Neural crest cell (in vitro differentiated cells): ENCODE data around the gene DACT2. TPM values are rescaled to one million over a fixed set of nuclear protein-coding genes. Genes with fewer than 3 reads are reported as not detected.
A peak's percentile ranks its signal among the peaks of the same experiment; 100 is the strongest.

Experiments
- DNase-seq: peaks from one replicate; pipeline ENCODE4 v3.0.0; 2021; ENCODE audit warnings: low read depth, mixed read lengths, low spot score
- H3K27ac Mint-ChIP-seq: one replicate; pipeline ENCODE4 v1.8.0; 2021; ENCODE audit warnings: mild to moderate bottlenecking, mixed read lengths; ENCODE audit not compliant: unreplicated experiment
- H3K27me3 Mint-ChIP-seq: 2 replicates; pipeline ENCODE4 v1.8.0; 2021; ENCODE audit warnings: low read depth, mild to moderate bottlenecking, mixed read lengths
- H3K36me3 Mint-ChIP-seq: 2 replicates; pipeline ENCODE4 v1.8.0; 2021; ENCODE audit warnings: low read depth, mild to moderate bottlenecking, mixed read lengths
- H3K4me1 Mint-ChIP-seq: 2 replicates; pipeline ENCODE4 v1.8.0; 2021; ENCODE audit warnings: mixed read lengths
- H3K4me3 Mint-ChIP-seq: one replicate; pipeline ENCODE4 v1.8.0; 2021; ENCODE audit warnings: mild to moderate bottlenecking, mixed read lengths
- H3K9me3 Mint-ChIP-seq: 2 replicates; pipeline ENCODE4 v1.8.0; 2021; ENCODE audit warnings: mixed read lengths
- total RNA-seq: library from RNA; stranded (reverse); gene quantifications from 2 replicates; pipeline ENCODE4 v1.2.1, GENCODE V29; 2021
- TF ChIP-seq, protein P1 (sequence below): fragments of 200-600 bp; sonication (generic); conservative IDR thresholded peaks from 2 replicates; pipeline ENCODE4 v1.5.0; 2021; ENCODE audit warnings: antibody characterized with exemption, mild to moderate bottlenecking

DACT2 gene
- total RNA-seq, 1 donor from 2014 or later, result 0.19 TPM

DNA sequence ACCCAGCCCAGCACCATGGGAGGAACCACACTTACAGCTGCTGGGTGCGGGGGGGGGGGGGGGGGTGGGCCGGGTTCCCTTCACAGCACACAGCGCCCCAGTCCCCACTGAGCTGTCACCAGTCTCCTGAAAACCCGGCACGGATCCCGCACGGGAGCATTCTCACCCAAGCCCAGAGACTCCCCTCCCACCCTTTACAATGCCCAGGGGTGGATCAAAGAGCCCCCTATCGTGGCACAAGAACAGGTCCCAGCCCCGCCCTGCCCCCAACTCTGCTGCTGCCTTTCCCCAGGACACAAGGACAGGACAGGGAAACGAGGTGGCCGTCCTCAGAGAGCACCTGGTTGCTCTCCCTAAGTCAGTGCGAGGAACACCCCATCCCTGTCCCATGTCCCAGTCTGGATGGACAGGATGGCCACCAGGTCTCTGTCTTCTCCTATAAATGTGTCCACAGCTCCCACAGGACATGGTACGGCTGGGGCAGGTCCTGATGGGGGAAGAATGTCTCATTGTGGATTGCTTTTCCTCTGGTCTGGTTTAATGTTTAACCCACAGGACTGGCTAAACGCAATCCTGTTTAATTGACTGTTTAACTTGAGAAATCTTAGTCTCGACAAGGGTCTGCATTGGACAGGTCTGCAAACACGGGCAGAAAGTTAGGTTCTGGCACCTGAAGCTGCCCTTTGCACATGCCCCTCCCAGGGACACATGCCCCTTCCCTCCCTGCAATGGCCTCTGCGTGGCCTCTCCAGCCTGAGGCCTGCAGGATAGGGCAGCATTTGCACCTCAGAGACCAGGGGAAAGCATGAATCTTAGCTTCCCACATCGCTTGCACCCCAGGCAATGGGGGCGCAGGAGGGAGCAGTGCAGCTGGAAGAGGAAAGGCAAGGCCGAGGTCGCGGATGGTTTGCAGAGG lies 45.3 kb downstream of the DACT2 start:
- Mint-ChIP-seq H3K9me3 (no peaks in the 10 kb centered on the region), H3K27ac (peak overlapping the region; percentile 65), H3K4me3 (no peak overlapping the region), H3K27me3 (no peaks in the 10 kb centered on the region), H3K36me3 (no peaks in the 10 kb centered on the region), H3K4me1 (peaks cover 31% of the 10 kb centered on the region)
- no peak for DNase-seq
- TF ChIP-seq, protein P1, sequence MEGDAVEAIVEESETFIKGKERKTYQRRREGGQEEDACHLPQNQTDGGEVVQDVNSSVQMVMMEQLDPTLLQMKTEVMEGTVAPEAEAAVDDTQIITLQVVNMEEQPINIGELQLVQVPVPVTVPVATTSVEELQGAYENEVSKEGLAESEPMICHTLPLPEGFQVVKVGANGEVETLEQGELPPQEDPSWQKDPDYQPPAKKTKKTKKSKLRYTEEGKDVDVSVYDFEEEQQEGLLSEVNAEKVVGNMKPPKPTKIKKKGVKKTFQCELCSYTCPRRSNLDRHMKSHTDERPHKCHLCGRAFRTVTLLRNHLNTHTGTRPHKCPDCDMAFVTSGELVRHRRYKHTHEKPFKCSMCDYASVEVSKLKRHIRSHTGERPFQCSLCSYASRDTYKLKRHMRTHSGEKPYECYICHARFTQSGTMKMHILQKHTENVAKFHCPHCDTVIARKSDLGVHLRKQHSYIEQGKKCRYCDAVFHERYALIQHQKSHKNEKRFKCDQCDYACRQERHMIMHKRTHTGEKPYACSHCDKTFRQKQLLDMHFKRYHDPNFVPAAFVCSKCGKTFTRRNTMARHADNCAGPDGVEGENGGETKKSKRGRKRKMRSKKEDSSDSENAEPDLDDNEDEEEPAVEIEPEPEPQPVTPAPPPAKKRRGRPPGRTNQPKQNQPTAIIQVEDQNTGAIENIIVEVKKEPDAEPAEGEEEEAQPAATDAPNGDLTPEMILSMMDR, result no peak

- H3K36me3 Mint-ChIP-seq, result no peaks in the 10 kb centered on the region
- H3K27me3 Mint-ChIP-seq, result no peaks in the 10 kb centered on the region
- H3K4me3 Mint-ChIP-seq, result no peak overlapping the region
- peaks cover 25% of the 10 kb centered on the region for H3K4me1 Mint-ChIP-seq
- H3K27ac Mint-ChIP-seq, result no peak overlapping the region
- DNase-seq, result no peak
- TF ChIP-seq, protein P1, result no peak
- H3K9me3 Mint-ChIP-seq, result no peaks in the 10 kb centered on the region
These were observed 46.0 kb downstream of the DACT2 start for GRCh38 chr6:168273441-168274036.

GRCh38 chr6:168272415-168273325 lies 46.9 kb downstream of the DACT2 start:
- Mint-ChIP-seq H3K27ac (no peak overlapping the region), H3K36me3 (no peaks in the 10 kb centered on the region), H3K4me1 (peaks cover 31% of the 10 kb centered on the region), H3K27me3 (no peaks in the 10 kb centered on the region), H3K9me3 (no peaks in the 10 kb centered on the region), H3K4me3 (no peak overlapping the region)
- DNase-seq, result no peak
- TF ChIP-seq, protein P1, result no peak

GRCh38 chr6:168270274-168271172 lies 49.1 kb downstream of the DACT2 start:
- Mint-ChIP-seq H3K4me1 (peaks cover 32% of the 10 kb centered on the region), H3K27me3 (no peaks in the 10 kb centered on the region), H3K36me3 (no peaks in the 10 kb centered on the region), H3K27ac (no peak overlapping the region), H3K9me3 (no peaks in the 10 kb centered on the region), H3K4me3 (no peak overlapping the region)
- TF ChIP-seq, protein P1, result no peak
- no peak for DNase-seq
